Thoracic aorta (tissue), 2 donors: ENCODE data around the gene SOX13. TPM values are rescaled to one million over a fixed set of nuclear protein-coding genes. Genes with fewer than 3 reads are reported as not detected.

Source experiments
- ATAC-seq: fragments of 150-250 bp; one replicate; pipeline ENCODE4 v1.8.0; 2017; ENCODE audit warnings: low read depth; ENCODE audit not compliant: insufficient number of reproducible peaks, low FRiP score
- DNase-seq: peaks from one replicate; pipeline ENCODE4 v3.0.0-alpha.2; 2020; ENCODE audit warnings: low spot score
- H3K27ac ChIP-seq, 2 donors: fragments of 200-600 bp; sonication (generic); 1 replicate in 1 of 2; 2 replicates in 1 of 2; pipeline ENCODE4 v1.5.1; 2016; ENCODE audit warnings: mild to moderate bottlenecking in 2 of 2, moderate library complexity in 2 of 2
- H3K27me3 ChIP-seq: fragments of 200-600 bp; sonication (generic); replicated peaks from 2 replicates; pipeline ENCODE4 v1.6.0; 2016; ENCODE audit warnings: mild to moderate bottlenecking; ENCODE audit not compliant: insufficient read depth
- H3K36me3 ChIP-seq: fragments of 200-600 bp; sonication (generic); one replicate; pipeline ENCODE4 v1.5.1; 2016
- H3K4me1 ChIP-seq, 2 donors: fragments of 200-600 bp; sonication (generic); 1 replicate in 1 of 2; 2 replicates in 1 of 2; pipeline versions ENCODE4 v1.5.1 to v1.6.0; 2016; ENCODE audit warnings: low read depth in 2 of 2, mild to moderate bottlenecking in 1 of 2; ENCODE audit not compliant: control insufficient read depth in 1 of 2
- H3K4me3 ChIP-seq: fragments of 200-600 bp; sonication (generic); 2 replicates; pipeline ENCODE4 v1.5.1; 2016; ENCODE audit warnings: mild to moderate bottlenecking
- H3K9me3 ChIP-seq: fragments of 200-600 bp; sonication (generic); 2 replicates; pipeline ENCODE4 v1.5.1; 2016
- CTCF ChIP-seq: fragments of 200-600 bp; sonication (generic); IDR thresholded peaks from one replicate; pipeline ENCODE4 v1.5.1; 2019; ENCODE audit warnings: antibody characterized with exemption
- total RNA-seq, 2 donors: library from RNA; depleted of rRNA; stranded (reverse); fragments of >200 nt; gene quantifications; one replicate each; pipeline versions ENCODE4 v1.1.0 to v1.2.3, GENCODE V29; 2016

The SOX13 gene
- total RNA-seq, 2 donors from 2014 or later: 27.2 to 33.2 TPM

- H3K36me3 ChIP-seq: peaks cover 25% of the 10 kb centered on the region
- TF ChIP-seq CTCF: no peak
- ATAC-seq (no peak), DNase-seq (no peak)
- H3K27me3 ChIP-seq: no peaks in the 10 kb centered on the region
- H3K4me1 ChIP-seq: peaks cover 0 to 9% of the 10 kb centered on the region in 2 donors
- H3K9me3 ChIP-seq: no peaks in the 10 kb centered on the region
- H3K27ac ChIP-seq: no peak overlapping the region
- H3K4me3 ChIP-seq: no peak overlapping the region
Measured at GRCh38 chr1:204145033-204145504, 72.2 kb downstream of the SOX13 start.

GRCh38 chr1:204146309-204146708 lies 73.4 kb downstream of the SOX13 start:
- H3K36me3 ChIP-seq: peaks cover 25% of the 10 kb centered on the region

GRCh38 chr1:204146965-204147364 lies 74.0 kb downstream of the SOX13 start:
- no peak overlapping the region for H3K4me3 ChIP-seq
- H3K27ac ChIP-seq: no peak overlapping the region
- no peaks in the 10 kb centered on the region for H3K9me3 ChIP-seq
- no peak for TF ChIP-seq CTCF
- peaks cover 25% of the 10 kb centered on the region for H3K36me3 ChIP-seq
- H3K4me1 ChIP-seq: peaks cover 0 to 22% of the 10 kb centered on the region in 2 donors
- H3K27me3 ChIP-seq: no peaks in the 10 kb centered on the region
- DNase-seq (no peak), ATAC-seq (no peak)

More at GRCh38 chr1:204146309-204146708, 73.4 kb downstream of the SOX13 start:
- no peak for TF ChIP-seq CTCF
- Histone ChIP-seq H3K4me3 (no peak overlapping the region), H3K4me1 (peaks cover 0 to 22% of the 10 kb centered on the region in 2 donors), H3K27ac (no peak overlapping the region), H3K27me3 (no peaks in the 10 kb centered on the region), H3K9me3 (no peaks in the 10 kb centered on the region)
- DNase-seq (no peak), ATAC-seq (no peak)

GRCh38 chr1:204147406-204148383 lies 74.8 kb downstream of the SOX13 start:
- Histone ChIP-seq H3K36me3 (peaks cover 23% of the 10 kb centered on the region), H3K4me3 (no peak overlapping the region), H3K27me3 (no peaks in the 10 kb centered on the region), H3K9me3 (no peaks in the 10 kb centered on the region), H3K27ac (no peak overlapping the region), H3K4me1 (peaks cover 5 to 28% of the 10 kb centered on the region in 2 donors)
- ATAC-seq (no peak), DNase-seq (no peak)
- no peak for TF ChIP-seq CTCF

- Histone ChIP-seq H3K9me3 (no peaks in the 10 kb centered on the region), H3K27me3 (no peaks in the 10 kb centered on the region), H3K36me3 (peaks cover 23% of the 10 kb centered on the region), H3K4me3 (no peak overlapping the region), H3K4me1 (peaks cover 5 to 30% of the 10 kb centered on the region in 2 donors), H3K27ac (no peak overlapping the region)
- ATAC-seq (no peak), DNase-seq (no peak)
- TF ChIP-seq CTCF: no peak
Measured at GRCh38 chr1:204149107-204149506, 76.2 kb downstream of the SOX13 start.
